RKO (cell line): ENCODE measurements around the gene GLT6D1.

ENCODE experiments used
- DNase-seq: peaks from one replicate; pipeline ENCODE4 v3.0.0-alpha.2; 2016; ENCODE audit warnings: low spot score

The GLT6D1 gene

GRCh38 chr9:135584371-135584770 lies 55.0 kb downstream of the GLT6D1 start:
- DNase-seq, result no peak

DNA sequence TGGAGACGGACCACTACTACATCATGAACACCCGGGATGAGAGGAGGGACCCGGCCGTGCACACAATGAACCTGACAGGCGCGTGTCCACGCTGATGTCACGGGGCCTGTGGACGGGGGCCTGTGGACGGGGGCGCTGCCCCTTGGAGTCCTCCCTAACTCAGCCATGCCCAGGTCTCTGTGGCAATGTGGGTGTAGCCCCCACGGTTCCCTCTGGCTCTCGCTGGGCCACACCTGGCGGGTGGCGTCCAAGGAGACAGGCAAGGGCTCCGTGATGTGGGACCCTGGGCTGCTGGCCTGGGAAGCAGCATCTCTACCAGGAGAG lies 55.7 kb downstream of the GLT6D1 start:
- DNase-seq, result no peak

- no peak for DNase-seq
These were observed 56.2 kb downstream of the GLT6D1 start for GRCh38 chr9:135582966-135583687.

DNA sequence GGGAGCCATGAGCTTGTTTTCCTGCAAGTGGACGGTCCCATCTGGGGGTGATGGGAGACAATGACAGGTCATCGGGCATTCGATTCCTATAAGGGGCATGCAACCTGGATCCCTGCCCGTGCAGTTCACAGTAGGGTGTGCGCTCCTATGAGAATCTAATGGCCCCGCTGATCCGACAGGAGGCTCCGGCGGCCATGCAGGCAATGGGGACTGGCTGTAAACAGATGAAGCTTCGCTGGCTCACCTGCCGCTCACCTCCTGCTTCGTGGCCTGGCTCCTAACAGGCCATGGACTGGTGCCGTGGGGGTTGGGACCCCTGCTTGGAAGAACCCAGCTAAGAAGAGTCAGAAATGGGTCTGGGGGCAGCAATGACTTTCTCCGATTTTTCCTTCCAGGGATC lies 56.8 kb downstream of the GLT6D1 start:
- no peak for DNase-seq

DNA sequence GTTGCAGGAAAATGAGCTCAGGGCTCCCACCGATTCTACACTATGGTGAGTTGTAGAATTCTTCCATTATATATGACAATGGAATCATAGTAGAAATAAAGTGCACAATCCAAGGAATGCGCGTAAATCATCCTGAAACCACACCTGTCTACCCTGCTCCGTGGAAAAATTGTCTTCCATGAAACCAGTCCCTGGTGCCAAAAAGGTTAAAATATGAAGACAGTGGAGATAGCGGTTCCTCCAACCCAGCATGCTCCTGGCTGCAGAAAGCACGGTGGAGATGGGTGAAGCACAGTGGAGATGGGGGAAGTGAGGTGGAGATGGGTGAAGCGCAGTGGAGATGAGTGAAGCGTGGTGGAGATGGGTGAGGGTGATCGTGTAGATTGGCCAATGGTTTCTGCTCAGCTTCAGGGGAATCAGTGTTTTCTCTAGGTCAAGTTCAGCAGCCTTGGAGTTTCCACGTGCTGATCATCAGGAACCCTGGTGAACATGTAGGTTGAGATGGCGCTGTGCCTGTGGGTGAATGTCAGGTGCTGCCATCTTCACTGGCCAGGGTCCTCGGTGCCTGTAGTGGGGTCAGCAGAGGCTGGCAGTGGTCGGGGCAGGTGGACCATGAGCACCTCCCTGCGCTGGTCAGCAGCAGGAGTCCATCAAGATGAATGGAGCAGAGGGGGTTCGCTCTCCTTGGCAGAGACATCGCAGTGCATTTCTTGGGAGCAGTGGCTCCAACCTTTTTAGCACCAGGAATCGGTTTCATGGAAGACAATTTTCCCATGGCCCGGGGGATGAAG lies 57.5 kb downstream of the GLT6D1 start:
- DNase-seq, result no peak

DNA sequence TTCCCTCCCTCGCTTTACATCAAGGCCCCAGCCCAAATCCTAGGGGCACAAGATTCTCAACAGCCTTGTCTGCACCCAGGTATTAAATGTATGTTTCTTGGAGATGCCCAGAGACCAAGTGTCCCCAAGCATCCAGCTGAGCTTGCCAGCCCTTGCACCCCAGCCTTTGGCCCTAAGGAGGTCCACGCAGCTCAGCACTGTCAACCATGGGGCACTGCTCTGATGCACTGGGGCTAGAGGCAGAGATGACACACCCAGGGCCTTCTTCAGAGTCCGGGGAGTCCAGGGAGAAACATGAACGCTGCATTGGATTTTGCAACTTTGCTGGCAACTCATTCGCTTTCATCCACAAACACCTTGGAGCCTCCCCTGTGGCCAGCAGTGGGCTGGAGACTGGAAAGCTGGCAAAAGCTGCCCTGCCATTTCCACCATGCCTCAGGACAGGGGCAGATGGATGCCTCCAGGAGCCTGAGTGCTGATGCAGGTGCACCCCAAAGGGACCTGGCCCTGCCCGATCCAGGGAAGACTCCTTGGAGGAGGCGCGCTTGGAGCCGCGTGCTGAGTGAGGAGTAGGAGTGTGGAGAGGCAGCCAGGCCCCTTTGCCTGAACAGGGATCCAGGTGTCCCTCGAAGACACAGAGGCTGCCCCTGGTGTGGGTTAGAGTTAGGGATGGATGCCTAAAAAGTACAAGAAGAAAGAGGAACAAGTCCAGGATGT lies 58.5 kb downstream of the GLT6D1 start:
- DNase-seq, result no peak

GRCh38 chr9:135579889-135580660 lies 59.3 kb downstream of the GLT6D1 start:
- no peak for DNase-seq

- no peak for DNase-seq
These were observed 60.0 kb downstream of the GLT6D1 start for GRCh38 chr9:135579356-135579755.

- DNase-seq, result no peak
These were observed 62.1 kb downstream of the GLT6D1 start for GRCh38 chr9:135577256-135577655.

GRCh38 chr9:135575995-135576631 lies 63.2 kb downstream of the GLT6D1 start:
- DNase-seq, result no peak

- no peak for DNase-seq
These were observed 64.4 kb downstream of the GLT6D1 start for GRCh38 chr9:135574943-135575342.

DNA sequence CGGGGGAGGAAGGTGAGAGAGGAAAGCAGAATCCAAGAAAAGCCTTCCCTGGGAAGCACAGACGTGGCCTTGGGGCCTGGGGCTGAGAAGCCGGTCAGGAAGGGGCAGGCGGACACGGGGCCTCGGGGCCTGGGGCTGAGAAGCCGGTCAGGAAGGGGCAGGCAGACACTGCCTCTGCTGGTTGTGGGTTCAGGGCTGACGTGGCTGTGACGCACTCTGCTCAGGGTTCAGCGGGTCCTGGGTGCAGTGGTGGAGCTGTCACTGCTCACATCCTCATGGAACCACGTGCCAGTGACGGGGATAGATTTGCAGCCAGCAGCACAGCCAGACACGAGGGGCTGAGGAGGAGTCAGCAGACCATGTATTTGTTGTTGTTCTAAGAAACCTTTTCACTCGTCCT lies 65.0 kb downstream of the GLT6D1 start:
- no peak for DNase-seq
